NB4 (cell line): Measurements from ENCODE around the gene SMAD7.

ENCODE experiments used
- MYC ChIP-seq: IDR thresholded peaks from 2 replicates; pipeline ENCODE4 v1.6.1; 2011; ENCODE audit warnings: low read depth, low read length
- POLR2A ChIP-seq: IDR thresholded peaks from 2 replicates; pipeline ENCODE4 v1.6.1; 2011; ENCODE audit warnings: mild to moderate bottlenecking; ENCODE audit not compliant: insufficient read length; ENCODE audit errors: extremely low read depth
- TF ChIP-seq, protein P1 (sequence below): IDR thresholded peaks from one replicate; pipeline ENCODE4 v1.5.1; 2012; ENCODE audit warnings: low read depth, low read length
- TF ChIP-seq, protein P2 (sequence below): IDR thresholded peaks from 2 replicates; pipeline ENCODE4 v1.6.1; 2011; ENCODE audit warnings: low read depth, low read length

GRCh38 chr18:48938827-48939204 lies 11.9 kb downstream of the SMAD7 start:
- TF ChIP-seq, protein P1, sequence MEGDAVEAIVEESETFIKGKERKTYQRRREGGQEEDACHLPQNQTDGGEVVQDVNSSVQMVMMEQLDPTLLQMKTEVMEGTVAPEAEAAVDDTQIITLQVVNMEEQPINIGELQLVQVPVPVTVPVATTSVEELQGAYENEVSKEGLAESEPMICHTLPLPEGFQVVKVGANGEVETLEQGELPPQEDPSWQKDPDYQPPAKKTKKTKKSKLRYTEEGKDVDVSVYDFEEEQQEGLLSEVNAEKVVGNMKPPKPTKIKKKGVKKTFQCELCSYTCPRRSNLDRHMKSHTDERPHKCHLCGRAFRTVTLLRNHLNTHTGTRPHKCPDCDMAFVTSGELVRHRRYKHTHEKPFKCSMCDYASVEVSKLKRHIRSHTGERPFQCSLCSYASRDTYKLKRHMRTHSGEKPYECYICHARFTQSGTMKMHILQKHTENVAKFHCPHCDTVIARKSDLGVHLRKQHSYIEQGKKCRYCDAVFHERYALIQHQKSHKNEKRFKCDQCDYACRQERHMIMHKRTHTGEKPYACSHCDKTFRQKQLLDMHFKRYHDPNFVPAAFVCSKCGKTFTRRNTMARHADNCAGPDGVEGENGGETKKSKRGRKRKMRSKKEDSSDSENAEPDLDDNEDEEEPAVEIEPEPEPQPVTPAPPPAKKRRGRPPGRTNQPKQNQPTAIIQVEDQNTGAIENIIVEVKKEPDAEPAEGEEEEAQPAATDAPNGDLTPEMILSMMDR, result no peak
- TF ChIP-seq POLR2A (no peak), MYC (no peak)
- TF ChIP-seq, protein P2, sequence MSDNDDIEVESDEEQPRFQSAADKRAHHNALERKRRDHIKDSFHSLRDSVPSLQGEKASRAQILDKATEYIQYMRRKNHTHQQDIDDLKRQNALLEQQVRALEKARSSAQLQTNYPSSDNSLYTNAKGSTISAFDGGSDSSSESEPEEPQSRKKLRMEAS, result no peak
